ENCODE data around the gene SPATA13. TPM values are rescaled to one million over a fixed set of nuclear protein-coding genes. Genes with fewer than 3 reads are reported as not detected.

Gene SPATA13
- total RNA-seq, 1 donor from 2014 or later: 2.7 TPM

DNA sequence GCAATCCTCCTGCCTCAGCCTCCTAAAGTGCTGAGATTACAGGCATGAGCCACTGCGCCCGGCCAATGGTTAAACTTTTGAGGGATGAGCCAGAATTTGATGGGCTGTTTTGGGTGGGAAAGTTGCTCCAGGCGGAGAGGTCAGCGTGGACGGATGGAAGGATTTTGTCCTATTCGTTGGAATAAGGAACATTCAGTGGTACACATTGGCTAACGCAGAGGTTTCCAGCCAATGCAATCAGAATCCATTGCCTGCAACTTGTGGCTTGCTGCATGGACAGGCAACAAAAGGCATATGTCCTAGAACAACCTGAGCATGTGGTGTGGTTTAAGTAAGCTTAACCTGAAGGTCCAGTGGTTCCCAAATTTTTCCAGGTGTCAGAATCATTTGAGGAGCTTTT, 113.4 kb downstream of the SPATA13 start:
- TF ChIP-seq, protein P1, sequence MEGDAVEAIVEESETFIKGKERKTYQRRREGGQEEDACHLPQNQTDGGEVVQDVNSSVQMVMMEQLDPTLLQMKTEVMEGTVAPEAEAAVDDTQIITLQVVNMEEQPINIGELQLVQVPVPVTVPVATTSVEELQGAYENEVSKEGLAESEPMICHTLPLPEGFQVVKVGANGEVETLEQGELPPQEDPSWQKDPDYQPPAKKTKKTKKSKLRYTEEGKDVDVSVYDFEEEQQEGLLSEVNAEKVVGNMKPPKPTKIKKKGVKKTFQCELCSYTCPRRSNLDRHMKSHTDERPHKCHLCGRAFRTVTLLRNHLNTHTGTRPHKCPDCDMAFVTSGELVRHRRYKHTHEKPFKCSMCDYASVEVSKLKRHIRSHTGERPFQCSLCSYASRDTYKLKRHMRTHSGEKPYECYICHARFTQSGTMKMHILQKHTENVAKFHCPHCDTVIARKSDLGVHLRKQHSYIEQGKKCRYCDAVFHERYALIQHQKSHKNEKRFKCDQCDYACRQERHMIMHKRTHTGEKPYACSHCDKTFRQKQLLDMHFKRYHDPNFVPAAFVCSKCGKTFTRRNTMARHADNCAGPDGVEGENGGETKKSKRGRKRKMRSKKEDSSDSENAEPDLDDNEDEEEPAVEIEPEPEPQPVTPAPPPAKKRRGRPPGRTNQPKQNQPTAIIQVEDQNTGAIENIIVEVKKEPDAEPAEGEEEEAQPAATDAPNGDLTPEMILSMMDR (IDR thresholded peaks at IDR 0.05): no peak
- H3K36me3 Mint-ChIP-seq (ENCODE audit: unreplicated experiment): no peaks in the 10 kb centered on the region
- no peak overlapping the region for H3K4me3 Mint-ChIP-seq (ENCODE audit: unreplicated experiment)
- H3K4me1 Mint-ChIP-seq (ENCODE audit: unreplicated experiment): peaks cover 36% of the 10 kb centered on the region
- no peak overlapping the region for H3K27ac Mint-ChIP-seq (ENCODE audit: unreplicated experiment)
- H3K27me3 Mint-ChIP-seq (ENCODE audit: unreplicated experiment): no peaks in the 10 kb centered on the region
- peak; percentile 30 for DNase-seq (ENCODE audit: extremely low spot score, unreplicated experiment)
- no peaks in the 10 kb centered on the region for H3K9me3 Mint-ChIP-seq (ENCODE audit: unreplicated experiment)

DNA sequence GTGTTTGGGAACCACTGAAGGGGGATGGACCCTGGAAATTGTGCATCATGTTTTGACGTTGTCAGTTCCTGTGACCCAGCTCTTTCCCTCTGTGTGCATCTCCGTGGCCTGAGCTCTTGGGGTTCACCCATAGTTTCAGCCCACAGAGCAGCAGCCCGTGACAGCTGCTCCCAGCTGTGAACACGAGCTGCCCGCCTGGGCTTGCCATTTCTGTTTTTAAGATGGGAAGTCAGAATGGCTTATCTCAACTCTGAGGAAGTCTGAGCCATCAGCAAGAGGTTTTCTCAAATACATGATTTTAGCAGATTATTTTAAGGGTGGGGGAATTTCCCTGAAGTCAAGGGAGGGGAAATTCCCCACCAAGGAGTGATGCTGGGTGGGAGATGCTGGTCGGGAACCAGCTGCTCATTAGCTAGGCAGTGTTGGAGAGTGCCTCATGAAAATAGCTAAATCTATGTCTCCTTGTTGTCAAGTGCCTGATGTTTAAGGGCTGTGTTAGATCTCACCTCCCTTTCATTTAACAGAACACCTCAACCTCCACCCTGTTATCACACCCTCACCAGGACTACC, 114.0 kb downstream of the SPATA13 start:
- no peak overlapping the region for H3K4me3 Mint-ChIP-seq (ENCODE audit: unreplicated experiment)
- no peak overlapping the region for H3K27ac Mint-ChIP-seq (ENCODE audit: unreplicated experiment)
- no peaks in the 10 kb centered on the region for H3K27me3 Mint-ChIP-seq (ENCODE audit: unreplicated experiment)
- no peaks in the 10 kb centered on the region for H3K9me3 Mint-ChIP-seq (ENCODE audit: unreplicated experiment)
- H3K36me3 Mint-ChIP-seq (ENCODE audit: unreplicated experiment): no peaks in the 10 kb centered on the region
- H3K4me1 Mint-ChIP-seq (ENCODE audit: unreplicated experiment): peaks cover 36% of the 10 kb centered on the region
- TF ChIP-seq, protein P1 (IDR thresholded peaks at IDR 0.05): no peak
- DNase-seq (ENCODE audit: extremely low spot score, unreplicated experiment): peak; percentile 48

DNA sequence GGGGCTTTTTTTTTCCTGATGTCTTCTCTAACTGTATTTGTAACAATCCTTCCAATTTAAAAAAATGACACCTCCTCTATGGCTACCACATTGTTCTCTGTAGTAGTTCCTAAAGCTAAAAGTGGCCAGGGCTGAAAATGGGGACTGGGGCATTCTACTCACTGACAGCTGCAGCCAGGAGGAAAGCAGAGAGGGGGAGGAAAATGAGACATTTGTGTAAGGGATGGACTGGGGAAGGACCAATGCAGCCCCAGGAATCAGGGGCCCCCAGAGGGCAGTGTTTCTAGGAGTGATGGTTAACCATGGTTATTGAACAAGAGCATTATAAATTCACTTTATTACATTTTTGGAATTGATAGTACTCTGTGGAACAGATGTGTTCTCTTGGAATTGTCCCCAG, 114.5 kb downstream of the SPATA13 start:
- peaks cover 33% of the 10 kb centered on the region for H3K4me1 Mint-ChIP-seq (ENCODE audit: unreplicated experiment)
- no peak overlapping the region for H3K4me3 Mint-ChIP-seq (ENCODE audit: unreplicated experiment)
- TF ChIP-seq, protein P1 (IDR thresholded peaks at IDR 0.05): no peak
- H3K27ac Mint-ChIP-seq (ENCODE audit: unreplicated experiment): no peak overlapping the region
- no peaks in the 10 kb centered on the region for H3K27me3 Mint-ChIP-seq (ENCODE audit: unreplicated experiment)
- H3K9me3 Mint-ChIP-seq (ENCODE audit: unreplicated experiment): no peaks in the 10 kb centered on the region
- H3K36me3 Mint-ChIP-seq (ENCODE audit: unreplicated experiment): no peaks in the 10 kb centered on the region
- DNase-seq (ENCODE audit: extremely low spot score, unreplicated experiment): no peak

DNA sequence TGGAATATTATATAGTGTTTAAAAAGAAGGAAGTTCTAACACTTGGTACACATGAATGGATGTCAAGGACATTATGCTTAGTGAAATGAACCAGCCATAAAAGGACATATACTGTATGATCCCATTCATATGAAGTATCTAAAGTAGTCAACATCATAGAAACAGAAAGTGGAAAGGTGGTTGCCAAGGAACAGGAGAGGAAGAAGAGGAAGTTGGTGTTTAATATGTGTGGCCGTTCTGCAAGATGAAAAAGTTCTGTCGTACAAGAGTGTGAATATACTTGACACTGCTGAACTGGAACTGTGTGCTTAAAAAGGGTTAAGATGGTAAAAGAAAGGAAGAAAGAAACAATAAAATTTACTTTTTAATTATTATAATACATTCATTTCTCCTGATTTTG, 115.8 kb downstream of the SPATA13 start:
- DNase-seq (ENCODE audit: extremely low spot score, unreplicated experiment): no peak
- no peaks in the 10 kb centered on the region for H3K27me3 Mint-ChIP-seq (ENCODE audit: unreplicated experiment)

DNA sequence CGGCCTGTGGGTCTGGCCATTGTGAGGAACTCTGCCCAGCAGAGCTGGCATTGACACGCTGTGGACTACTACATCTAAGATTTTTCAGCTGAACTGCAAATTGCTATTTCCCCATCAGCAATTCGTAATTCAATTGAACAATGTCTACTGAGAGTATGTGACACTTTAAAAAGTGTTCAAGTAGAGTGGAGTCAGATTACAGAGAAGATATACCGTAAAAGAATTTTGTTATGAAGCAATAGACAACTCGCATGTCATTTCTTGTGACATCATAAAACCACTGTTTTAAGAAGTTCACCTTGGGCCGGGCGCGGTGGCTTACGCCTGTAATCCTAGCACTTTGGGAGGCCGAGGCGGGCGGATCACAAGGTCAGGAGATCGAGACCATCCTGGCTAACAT, 116.3 kb downstream of the SPATA13 start:
- Mint-ChIP-seq H3K27ac (ENCODE audit: unreplicated experiment) (no peak overlapping the region), H3K27me3 (ENCODE audit: unreplicated experiment) (no peaks in the 10 kb centered on the region), H3K4me3 (ENCODE audit: unreplicated experiment) (no peak overlapping the region), H3K9me3 (ENCODE audit: unreplicated experiment) (no peaks in the 10 kb centered on the region), H3K36me3 (ENCODE audit: unreplicated experiment) (no peaks in the 10 kb centered on the region), H3K4me1 (ENCODE audit: unreplicated experiment) (peaks cover 15% of the 10 kb centered on the region)
- DNase-seq (ENCODE audit: extremely low spot score, unreplicated experiment): no peak
- TF ChIP-seq, protein P1 (IDR thresholded peaks at IDR 0.05): no peak

More for the DNA sequence above, 115.8 kb downstream of the SPATA13 start:
- no peak overlapping the region for H3K27ac Mint-ChIP-seq (ENCODE audit: unreplicated experiment)
- no peak overlapping the region for H3K4me3 Mint-ChIP-seq (ENCODE audit: unreplicated experiment)
- no peaks in the 10 kb centered on the region for H3K36me3 Mint-ChIP-seq (ENCODE audit: unreplicated experiment)
- H3K4me1 Mint-ChIP-seq (ENCODE audit: unreplicated experiment): peaks cover 21% of the 10 kb centered on the region
- TF ChIP-seq, protein P1 (IDR thresholded peaks at IDR 0.05): no peak
- no peaks in the 10 kb centered on the region for H3K9me3 Mint-ChIP-seq (ENCODE audit: unreplicated experiment)

All from osteocyte (in vitro differentiated cells).